GM18858 (cell line): Measurements from ENCODE around the gene ACVR1B.

Experiments used
- ATAC-seq: cut with Tn5 transposase; IDR thresholded peaks from one replicate; pipeline ENCODE4 v1.9.1; 2021; ENCODE audit not compliant: unreplicated experiment

Gene ACVR1B

DNA sequence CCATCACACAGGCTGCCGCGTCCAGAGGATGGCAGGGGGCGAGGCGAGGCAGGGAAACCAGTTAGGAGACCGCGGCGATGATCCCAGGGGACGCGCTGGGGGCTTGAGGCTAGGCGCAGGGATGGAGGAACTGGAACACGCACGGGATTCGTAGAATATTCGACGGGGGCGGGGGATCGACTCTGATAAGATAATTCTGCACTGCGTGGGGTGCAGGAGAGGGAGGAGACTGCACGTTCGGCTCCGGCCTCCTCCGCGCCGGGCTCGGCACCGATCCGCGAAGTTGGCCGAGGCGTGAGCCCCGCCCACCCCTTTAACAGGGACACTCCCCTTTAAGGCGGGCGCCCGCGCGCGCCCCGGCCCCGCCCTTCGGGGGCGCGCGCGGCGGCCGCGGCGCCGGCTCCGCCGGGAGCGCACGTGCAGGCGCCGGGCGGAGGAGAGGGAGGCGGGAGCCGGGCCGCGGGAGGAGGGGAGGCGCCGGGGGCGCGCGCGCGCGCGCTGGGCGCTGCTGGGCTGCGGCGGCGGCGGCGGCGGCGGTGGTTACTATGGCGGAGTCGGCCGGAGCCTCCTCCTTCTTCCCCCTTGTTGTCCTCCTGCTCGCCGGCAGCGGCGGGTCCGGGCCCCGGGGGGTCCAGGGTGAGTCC, at the start of gene ACVR1B:
ACVR1B (plus strand) TSS at position 501 of the 644 bp plus-strand sequence; CDS start at position 546, 45 bp downstream.
- ATAC-seq = peak; percentile 76

DNA sequence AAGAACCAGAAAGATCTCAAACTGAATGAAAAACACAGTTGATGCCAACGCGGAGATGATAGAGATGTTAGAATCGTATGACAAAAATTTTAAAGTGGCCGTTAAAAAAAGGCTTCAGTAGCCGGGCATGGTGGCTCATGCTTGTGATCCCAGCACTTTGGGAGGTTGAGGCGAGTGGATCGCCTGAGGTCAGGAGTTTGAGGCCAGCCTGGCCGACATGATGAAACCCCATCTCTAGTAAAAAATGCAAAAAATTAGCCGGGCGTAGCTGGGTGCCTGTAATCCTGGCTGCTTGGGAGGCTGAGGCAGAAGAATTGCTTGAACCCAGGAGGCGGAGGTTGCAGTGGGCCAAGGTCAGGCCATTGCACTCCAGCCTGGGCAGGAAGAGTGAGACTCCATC, 49.6 kb upstream of the ACVR1B start:
- no peak for ATAC-seq

DNA sequence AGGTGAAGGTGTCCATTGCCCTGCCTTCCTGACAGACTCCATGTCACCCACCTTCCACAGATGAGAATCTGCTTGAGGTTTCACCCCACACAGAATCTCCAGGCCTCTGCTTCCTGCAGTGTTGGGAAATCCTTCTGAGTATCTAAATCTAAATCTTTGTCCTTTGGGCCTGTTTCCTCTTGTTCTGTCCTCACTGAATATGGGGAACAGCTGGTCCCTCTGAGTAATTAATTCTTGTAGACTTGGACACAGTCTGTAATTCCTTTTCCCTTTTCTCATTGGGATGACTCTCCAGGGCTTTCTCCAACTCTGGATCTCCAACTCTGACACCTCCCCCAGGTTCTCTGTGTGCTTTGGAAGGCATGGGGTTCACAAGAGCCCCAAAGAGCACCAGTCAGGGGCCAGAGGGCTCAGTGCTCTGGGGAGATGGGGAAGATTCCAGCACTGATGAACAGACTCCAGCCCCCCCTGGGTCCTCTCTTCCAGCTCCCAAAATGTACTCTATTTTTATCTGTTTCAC, 46.5 kb upstream of the ACVR1B start:
- no peak for ATAC-seq

DNA sequence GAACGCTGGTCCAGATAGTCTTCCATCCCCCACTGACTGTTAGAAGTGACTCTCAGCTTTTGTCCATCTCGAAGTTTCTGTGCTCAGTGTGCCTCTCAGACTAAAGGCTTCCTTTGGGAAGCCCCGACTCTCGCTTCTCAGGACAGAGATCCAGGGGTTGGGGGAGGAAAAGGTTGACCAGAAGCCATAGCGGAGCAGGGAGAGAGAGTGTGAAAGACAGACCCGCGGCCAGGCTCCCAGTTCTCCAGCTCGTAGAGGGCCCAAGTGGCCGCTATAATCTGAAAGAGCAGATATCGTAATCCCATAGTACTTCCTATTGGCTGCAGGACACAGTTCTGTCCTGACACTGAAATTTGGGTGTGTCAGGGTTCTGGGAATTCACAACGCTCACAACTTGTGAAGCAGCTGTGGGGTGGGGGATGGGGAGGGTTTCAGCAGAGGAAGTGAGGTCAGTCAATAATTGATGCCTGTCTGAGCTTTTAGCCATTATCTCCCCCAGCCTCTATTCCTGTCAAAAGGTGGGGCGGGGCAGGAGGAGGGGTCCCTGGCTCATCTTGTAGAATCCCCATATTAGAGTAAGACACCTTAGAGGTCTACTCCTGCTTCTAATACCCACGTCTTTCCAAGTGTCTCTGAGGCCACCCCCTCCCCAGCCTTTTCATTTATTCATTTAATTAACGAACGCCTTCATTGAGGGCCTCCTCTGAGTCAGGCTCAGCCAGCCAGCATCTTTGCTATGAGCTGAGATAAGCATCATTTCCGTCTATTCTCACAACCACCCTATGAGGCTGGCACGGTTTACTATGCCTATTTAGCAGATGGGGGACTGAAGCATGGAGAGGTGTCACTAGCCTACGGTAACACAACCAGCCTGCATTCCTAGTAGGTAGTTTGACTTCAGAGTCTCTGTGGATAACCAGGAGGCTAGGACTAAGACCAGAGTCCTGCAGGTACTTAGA, 45.7 kb upstream of the ACVR1B start:
- no peak for ATAC-seq

DNA sequence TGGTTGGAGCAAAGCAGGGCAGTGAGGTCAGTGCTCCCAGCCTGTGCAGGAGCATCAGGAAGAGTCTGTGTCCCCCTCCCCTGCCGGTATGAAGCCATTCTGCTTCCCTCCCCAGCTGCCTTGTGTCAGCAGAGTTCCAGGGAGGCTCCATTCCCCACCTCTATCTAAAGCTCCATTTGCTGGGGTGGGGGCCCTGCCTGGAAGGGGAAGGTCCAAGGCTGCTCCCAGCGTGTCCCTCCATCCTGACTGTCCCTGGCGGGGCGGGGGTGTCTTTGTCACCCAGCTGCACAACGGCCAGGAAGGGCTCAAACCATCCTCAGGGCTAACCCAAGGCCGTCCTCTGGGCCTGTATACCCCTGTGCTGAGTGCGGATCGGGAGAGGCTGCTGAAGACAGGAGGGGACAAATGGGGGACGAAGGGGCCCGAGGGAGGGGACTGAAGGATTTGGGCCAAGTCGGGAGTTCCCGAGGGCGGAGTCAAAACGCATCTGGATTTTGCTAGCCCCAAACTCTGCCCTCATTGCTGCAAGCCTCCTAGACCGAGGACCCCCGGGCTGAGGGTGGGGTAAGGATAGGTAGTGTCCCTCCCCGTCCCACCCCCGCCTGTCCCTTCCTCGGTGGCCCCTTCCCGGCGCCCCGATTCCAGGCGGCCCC, 44.9 kb upstream of the ACVR1B start:
- ATAC-seq = no peak

DNA sequence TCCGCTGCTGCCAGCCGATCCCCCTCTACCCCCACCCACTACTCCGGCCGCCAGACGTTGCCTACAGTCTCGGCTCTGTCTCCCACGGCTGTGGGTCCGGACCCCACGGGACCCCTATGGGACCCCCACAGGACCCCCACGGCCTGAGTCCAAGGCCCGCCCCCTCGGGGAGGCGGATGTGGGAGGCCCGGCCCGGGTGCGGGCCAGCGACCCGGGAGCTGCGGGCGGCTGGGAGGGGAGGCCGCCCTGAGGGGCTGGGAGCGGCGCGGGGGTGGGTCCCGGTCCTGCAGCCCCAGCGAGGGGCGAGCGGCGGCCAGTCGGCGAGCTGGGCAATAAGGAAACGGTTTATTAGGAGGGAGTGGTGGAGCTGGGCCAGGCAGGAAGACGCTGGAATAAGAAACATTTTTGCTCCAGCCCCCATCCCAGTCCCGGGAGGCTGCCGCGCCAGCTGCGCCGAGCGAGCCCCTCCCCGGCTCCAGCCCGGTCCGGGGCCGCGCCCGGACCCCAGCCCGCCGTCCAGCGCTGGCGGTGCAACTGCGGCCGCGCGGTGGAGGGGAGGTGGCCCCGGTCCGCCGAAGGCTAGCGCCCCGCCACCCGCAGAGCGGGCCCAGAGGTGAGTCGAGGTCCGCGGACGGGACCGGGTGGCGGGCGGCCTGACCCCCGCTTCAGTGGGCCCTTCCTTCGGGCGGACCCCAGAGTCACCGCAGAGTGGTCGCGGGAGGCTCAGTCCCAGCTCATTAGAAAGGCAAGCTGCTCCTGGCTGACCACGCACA, 44.2 kb upstream of the ACVR1B start, which contains the start of gene ACVRL1:
ACVRL1 (plus strand) TSS at position 422 of the 773 bp plus-strand sequence. CDS start 4,971 bp downstream, outside the sequence.
- ATAC-seq = no peak

DNA sequence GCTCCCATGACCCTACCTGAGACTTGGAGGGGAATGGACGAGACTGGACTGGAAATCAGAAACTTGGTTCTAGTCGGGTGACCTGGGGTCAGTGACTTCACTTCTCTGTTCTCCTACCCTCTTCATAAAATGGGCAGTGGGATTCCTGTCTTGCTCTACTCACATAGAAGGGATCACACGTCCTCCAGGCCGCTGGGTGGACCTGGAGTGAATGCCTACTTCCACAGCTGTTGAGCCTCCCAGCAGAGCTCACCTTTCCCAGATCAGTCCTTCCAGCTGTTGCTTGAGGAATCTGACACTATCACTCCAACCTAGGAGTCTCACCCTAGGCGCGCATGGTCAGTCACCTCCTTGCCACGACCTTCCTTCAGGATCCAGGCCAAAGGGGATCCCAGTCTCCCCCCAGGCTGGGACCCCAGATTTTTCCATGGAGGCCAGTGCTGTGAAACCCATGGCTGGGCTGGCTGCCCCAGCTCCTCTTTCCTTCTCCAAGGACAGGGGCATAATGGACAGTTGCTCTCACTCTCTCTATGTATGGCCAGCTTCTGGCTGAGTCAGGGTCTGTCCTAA, 43.6 kb upstream of the ACVR1B start:
- no peak for ATAC-seq

DNA sequence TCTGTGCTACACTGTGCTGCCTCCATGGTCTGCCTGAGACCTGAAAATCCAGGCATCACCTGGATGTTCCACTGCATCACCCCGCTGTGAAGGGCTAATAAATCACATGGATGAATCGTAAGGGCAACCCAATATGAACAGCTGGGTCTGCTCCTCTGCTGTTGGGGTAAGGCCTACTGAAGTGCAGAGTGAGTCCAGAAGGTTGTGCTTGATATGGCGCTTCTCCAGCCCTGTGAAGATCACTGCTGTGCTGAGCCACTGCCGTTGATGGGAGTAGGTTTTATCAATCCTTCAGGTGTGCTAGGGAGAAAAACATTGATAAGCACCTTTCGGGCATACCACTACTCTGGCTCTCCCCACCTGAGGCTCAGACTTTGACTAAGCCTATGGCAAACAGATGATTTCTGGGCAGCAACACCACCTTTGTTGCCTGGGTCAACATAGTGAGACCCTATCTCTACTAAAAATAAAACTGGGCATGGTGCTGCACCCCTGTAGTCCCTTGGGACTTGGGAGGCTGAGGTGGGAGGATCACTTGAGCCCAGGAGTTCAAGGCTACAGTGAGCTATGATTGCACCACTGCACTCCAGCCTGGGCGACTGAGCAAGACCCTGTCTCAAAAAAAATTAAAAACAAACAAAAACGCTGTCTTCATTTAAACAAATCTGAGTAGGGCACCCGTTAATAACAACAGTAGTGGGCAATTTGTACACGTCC, 42.5 kb upstream of the ACVR1B start:
- no peak for ATAC-seq

DNA sequence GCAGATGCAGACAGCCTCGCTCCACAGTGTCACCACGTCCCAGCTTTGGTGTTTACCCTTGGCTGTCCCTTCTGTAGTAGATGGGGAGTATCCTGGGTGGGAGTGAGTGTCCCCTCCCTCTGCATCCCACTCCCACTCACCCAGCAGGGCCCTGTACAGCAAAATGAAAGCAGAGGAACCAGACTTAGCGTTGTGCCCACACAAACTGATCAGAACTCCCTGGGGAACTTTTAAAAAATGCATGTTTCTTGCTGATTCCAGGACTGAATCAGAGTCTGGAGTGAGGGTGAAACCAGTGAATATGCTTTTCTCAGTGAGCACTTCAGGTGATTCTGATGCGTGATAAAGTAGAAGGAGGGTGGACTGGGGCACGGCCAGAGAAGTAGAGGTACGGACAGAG, 41.3 kb upstream of the ACVR1B start:
- ATAC-seq = no peak

DNA sequence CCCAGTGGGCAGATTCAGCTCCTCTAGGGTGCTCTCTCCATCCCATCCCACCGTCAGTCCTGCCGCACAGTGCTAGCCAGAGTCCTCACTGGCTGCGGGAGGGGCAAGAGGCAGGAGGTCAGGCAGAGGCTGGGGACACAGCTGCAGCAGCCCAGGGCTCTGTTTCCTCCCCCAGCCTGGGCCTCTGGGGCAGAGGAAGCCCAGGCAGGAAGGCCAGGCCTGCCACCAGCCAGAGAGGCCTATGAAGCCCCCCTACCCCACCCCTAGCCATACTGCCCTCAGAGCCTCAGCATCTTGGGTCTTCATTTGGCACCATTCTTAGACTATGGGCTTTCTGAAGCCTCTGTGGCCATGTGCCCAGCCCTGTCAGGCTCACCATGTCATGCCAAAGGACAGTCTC, 40.8 kb upstream of the ACVR1B start:
- no peak for ATAC-seq

DNA sequence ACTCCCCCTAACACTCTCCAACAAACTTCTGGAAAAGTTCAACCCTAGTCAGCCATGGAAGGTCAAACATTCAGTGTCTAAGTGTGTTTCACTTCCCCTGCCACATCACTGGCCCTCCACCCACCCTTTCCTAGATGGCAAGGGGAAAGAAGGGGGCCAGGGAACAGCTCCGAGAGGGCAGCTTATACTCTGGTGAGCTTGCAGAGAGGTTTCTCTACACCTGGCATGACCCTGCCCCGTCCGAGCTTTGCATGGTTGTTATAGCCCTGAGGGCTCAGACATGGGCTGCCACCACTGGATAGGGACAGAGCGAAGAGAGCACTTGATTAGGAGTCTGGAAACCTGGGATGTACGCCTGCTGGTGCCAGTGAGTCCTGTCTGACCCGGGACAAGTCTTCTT, 40.2 kb upstream of the ACVR1B start:
- ATAC-seq = no peak

DNA sequence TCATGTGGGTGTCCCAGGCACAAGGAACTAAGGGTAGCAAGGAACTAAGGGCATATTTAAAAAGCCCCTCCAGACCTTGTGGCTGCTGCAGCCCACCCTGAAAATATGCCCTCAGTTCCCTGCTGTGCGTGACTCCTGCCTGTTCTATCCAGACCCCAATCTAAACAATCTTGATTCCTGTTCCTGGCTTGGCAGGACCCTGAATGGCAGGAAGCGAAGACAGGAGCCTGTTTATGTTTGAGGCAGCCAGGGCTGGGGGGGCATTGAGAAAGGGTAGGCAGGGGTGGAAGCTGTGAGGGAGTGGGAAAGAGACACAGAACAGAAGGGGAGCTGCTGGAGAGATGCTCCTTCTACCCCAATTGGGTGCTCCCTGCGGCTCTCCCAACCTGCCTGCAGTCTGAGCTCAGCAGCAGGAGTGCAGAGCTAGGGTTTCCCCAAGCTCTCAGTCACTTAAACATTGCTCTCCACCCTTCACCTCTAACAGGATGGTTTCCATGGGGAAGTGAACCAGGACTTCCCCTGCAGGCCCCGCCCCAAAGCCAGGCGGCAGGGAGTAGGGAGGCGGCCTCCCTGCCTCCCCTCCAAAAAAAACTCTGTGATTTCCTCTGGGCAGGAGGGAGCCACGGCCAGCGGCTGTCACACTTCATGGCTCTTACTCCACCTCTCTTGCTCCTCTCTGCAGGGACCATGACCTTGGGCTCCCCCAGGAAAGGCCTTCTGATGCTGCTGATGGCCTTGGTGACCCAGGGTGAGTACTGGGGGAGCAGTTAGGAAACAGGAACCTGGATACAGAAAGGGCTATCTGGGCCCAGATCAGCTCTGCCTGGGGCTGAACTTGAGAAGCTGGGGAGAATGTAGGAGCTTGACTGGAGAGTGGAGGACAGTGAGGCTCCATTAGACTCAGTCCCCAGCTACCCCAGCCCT, 39.4 kb upstream of the ACVR1B start:
- no peak for ATAC-seq

DNA sequence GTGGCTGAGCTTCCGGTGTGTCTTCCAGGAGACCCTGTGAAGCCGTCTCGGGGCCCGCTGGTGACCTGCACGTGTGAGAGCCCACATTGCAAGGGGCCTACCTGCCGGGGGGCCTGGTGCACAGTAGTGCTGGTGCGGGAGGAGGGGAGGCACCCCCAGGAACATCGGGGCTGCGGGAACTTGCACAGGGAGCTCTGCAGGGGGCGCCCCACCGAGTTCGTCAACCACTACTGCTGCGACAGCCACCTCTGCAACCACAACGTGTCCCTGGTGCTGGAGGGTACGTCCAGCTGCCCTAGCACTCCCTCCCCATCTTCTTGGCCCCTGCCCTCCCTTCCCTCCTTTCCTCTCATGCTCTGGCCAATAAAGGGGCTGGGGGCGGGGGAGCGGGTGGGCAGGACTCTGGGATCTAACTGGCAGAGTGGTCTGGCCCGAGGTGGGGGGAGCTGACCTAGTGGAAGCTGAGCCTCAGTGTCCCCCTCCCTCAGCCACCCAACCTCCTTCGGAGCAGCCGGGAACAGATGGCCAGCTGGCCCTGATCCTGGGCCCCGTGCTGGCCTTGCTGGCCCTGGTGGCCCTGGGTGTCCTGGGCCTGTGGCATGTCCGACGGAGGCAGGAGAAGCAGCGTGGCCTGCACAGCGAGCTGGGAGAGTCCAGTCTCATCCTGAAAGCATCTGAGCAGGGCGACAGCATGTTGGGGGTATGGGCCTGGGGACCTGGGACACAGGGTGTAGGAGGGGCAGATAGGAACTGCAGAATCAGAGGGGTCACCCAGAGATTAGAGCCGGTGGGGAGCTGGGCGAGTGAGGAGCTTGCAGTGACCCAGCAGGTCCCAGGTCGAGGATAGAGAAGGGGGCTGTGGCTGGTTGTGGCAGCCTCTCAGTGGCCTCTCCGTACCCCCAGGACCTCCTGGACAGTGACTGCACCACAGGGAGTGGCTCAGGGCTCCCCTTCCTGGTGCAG, 38.1 kb upstream of the ACVR1B start:
- no peak for ATAC-seq

DNA sequence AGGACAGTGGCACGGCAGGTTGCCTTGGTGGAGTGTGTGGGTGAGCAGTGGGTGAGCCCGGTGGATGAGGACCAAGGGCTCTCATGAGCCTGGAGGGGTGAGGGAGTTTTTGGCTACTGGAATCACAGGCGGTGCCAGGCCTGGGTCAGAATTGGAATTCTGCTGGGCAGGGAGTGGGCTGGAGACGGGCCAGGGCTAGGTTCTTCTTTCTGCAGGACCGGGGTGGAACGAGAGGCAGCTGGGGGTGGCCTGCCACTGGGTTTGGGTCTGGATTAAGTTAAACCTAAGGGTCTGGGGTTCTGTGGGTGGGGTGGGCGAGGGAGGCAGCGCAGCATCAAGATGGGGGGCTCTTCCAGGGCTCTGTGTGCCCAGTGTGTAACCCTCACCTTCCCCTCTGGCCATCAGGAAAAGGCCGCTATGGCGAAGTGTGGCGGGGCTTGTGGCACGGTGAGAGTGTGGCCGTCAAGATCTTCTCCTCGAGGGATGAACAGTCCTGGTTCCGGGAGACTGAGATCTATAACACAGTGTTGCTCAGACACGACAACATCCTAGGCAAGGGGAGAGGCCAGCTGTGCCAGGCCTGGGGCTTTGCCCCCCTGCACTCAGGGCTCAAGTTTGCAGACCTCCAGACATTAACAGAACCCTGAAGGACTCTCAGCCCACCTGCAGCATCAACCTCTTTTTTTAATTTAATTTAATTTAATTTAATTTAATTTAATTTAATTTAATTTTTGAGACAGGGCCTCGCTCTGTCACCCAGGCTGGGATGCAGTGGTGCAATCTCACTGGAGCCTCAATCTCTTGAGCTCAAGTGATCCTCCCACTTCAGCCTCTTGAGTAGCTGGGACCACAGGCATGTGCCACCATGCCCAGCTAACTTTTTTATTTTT, 37.2 kb upstream of the ACVR1B start:
- ATAC-seq = no peak

DNA sequence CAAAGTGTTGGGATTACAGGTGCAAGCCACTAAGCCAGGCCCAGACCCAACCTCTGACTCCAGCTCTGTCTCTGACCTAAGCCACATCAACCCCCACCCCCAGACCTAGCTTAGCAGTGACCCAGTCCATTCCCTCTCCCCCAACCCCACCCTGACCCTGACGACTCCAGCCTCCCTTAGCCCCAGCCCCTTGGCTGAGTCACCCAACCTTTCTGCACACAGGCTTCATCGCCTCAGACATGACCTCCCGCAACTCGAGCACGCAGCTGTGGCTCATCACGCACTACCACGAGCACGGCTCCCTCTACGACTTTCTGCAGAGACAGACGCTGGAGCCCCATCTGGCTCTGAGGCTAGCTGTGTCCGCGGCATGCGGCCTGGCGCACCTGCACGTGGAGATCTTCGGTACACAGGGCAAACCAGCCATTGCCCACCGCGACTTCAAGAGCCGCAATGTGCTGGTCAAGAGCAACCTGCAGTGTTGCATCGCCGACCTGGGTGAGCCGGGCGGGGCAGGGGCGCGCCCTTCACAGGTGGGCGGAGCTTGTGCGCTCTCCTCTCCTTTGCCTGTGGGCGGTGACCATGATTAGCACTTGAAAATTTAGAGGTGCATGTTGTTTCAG, 36.4 kb upstream of the ACVR1B start:
- no peak for ATAC-seq

DNA sequence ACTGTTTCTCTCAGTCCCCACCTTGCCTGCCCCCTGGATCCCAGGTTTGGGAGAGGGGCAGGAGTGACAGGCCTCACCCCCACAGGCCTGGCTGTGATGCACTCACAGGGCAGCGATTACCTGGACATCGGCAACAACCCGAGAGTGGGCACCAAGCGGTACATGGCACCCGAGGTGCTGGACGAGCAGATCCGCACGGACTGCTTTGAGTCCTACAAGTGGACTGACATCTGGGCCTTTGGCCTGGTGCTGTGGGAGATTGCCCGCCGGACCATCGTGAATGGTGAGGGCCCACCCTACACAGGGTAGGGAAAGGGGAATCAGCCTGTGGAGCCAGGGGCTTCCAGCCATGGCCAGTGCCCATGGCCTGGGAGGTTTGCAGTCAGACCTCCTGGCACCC, 35.5 kb upstream of the ACVR1B start:
- no peak for ATAC-seq
